ENCODE results near the gene ZNF418.
"Not testable (repeated sequence)": the region's sequence is repeated elsewhere in the genome, so short reads cannot be mapped to it uniquely, and the experiment has no call there.

ZNF418 gene

DNA sequence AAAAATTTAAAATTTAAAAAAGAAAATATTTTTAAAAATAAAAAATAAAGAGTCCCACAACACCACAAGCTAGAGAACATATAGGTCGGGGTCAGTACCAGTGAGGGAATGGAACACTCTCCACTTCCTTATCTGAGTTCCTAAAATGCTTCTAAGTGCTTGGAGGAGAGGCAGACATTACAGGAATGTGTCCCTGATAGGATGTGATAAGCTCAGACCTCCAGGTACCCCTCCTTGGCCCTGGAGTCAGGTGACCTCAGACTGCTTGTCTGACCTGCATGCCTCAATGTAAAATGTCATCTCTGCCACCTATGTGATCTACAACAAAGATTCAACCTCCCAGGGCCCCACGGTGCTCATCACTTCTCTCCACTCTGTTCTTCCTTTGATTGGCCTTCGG lies 49.2 kb downstream of the ZNF418 start:
- no peak overlapping the region for H3K4me2 ChIP-seq (ENCODE audit: low read depth, low read length)

DNA sequence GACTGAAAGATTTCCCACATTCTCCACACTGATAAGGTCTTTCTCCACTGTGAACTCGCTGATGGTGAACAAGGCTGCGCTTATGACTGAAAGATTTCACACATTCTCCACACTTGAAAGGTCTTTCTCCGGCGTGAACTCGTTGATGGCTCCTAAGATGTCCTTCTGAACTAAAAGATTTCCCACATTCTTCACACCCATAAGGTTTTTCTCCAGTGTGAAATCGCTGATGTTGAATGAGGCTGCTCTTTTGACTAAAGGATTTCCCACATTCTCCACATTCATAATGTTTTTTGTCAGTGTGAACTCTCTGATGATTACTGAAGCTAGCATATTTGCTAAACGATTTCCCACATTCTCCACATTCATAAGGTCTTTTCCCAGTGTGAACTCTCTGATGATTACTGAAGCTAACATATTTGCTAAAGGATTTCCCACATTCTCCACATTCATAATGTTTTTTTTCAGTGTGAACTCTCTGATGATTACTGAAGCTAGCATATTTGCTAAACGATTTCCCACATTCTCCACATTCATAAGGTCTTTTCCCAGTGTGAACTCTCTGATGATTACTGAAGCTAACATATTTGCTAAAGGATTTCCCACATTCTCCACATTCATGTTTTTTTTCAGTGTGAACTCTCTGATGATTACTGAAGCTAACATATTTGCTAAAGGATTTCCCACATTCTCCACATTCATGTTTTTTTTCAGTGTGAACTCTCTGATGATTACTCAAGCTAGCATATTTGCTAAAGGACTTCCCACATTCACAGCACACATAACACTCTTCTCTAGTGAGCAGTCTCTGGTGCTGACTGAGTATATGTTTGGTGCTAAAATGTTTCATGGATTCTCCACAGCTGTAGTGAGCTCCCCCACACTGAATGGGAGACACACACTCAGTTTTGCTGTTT lies 61.1 kb downstream of the ZNF418 start:
- not testable (repeated sequence) for H3F3A ChIP-seq (ENCODE audit: insufficient read depth, low read length); H3K79me2 ChIP-seq (ENCODE audit: low read length)

More for the DNA sequence above, 49.2 kb downstream of the ZNF418 start:
- TF ChIP-seq, protein P1, sequence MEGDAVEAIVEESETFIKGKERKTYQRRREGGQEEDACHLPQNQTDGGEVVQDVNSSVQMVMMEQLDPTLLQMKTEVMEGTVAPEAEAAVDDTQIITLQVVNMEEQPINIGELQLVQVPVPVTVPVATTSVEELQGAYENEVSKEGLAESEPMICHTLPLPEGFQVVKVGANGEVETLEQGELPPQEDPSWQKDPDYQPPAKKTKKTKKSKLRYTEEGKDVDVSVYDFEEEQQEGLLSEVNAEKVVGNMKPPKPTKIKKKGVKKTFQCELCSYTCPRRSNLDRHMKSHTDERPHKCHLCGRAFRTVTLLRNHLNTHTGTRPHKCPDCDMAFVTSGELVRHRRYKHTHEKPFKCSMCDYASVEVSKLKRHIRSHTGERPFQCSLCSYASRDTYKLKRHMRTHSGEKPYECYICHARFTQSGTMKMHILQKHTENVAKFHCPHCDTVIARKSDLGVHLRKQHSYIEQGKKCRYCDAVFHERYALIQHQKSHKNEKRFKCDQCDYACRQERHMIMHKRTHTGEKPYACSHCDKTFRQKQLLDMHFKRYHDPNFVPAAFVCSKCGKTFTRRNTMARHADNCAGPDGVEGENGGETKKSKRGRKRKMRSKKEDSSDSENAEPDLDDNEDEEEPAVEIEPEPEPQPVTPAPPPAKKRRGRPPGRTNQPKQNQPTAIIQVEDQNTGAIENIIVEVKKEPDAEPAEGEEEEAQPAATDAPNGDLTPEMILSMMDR (IDR thresholded peaks at IDR 0.05; ENCODE audit: low read length): no peak
- TF ChIP-seq EZH2phosphoT487 (IDR thresholded peaks at IDR 0.05; ENCODE audit: low read length) (no peak), EZH2 (optimal IDR thresholded peaks at IDR 0.05; ENCODE audit: low read depth, low read length) (no peak)
- no peaks in the 10 kb centered on the region for H3K79me2 ChIP-seq (ENCODE audit: low read length)
- no peaks in the 10 kb centered on the region for H3K9me3 ChIP-seq (replicated peaks; ENCODE audit: insufficient read depth, low read length)
- H3K9ac ChIP-seq (ENCODE audit: low read length): no peak overlapping the region
- no peak overlapping the region for H2AFZ ChIP-seq (ENCODE audit: low read length)
- no peak overlapping the region for H3K4me3 ChIP-seq (ENCODE audit: low read length)
- no peaks in the 10 kb centered on the region for H3K36me3 ChIP-seq (replicated peaks; ENCODE audit: insufficient read depth, low read length)
- H3K4me1 ChIP-seq (ENCODE audit: low read length): no peaks in the 10 kb centered on the region
- no peaks in the 10 kb centered on the region for H3K27me3 ChIP-seq (replicated peaks; ENCODE audit: insufficient read depth, low read length)
- H4K20me1 ChIP-seq (ENCODE audit: insufficient read depth, low read length): no peaks in the 10 kb centered on the region
- no peaks in the 10 kb centered on the region for H3F3A ChIP-seq (ENCODE audit: insufficient read depth, low read length)
- DNase-seq: no peak
- no peak overlapping the region for H3K27ac ChIP-seq (ENCODE audit: low read length)
- H3K9me2 ChIP-seq (replicated peaks; ENCODE audit: insufficient read depth, low read length): no peaks in the 10 kb centered on the region

DNA sequence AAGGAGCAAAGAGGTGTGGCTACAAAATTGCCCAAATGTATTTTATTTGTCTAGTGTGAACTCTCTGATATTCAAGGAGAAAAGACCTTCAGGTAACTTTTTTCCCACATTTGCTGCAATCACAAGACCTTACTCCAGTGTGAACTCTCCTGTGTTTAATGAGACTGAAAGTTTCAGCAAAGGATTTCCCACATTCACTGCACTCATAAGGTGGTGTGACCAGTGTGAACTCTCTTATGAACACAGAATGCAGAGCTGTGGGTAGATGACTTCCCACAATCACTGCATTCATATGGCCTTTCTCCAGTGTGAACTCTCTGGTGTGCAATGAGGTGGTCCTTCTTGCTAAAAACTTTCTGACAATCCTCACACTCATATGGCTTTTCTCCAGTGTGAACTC lies 62.8 kb downstream of the ZNF418 start:
- Histone ChIP-seq H4K20me1 (ENCODE audit: insufficient read depth, low read length) (no peaks in the 10 kb centered on the region), H3K9me3 (replicated peaks; ENCODE audit: insufficient read depth, low read length) (no peaks in the 10 kb centered on the region), H3K27me3 (replicated peaks; ENCODE audit: insufficient read depth, low read length) (no peaks in the 10 kb centered on the region), H3K9me2 (replicated peaks; ENCODE audit: insufficient read depth, low read length) (no peaks in the 10 kb centered on the region), H3F3A (ENCODE audit: insufficient read depth, low read length) (no peaks in the 10 kb centered on the region), H3K36me3 (replicated peaks; ENCODE audit: insufficient read depth, low read length) (no peaks in the 10 kb centered on the region), H3K4me1 (ENCODE audit: low read length) (no peaks in the 10 kb centered on the region), H3K27ac (ENCODE audit: low read length) (no peak overlapping the region), H3K4me3 (ENCODE audit: low read length) (no peak overlapping the region), H3K79me2 (ENCODE audit: low read length) (no peaks in the 10 kb centered on the region), H3K4me2 (ENCODE audit: low read depth, low read length) (no peak overlapping the region), H2AFZ (ENCODE audit: low read length) (no peak overlapping the region), H3K9ac (ENCODE audit: low read length) (no peak overlapping the region)
- no peak for DNase-seq
- TF ChIP-seq EZH2phosphoT487 (IDR thresholded peaks at IDR 0.05; ENCODE audit: low read length) (no peak), EZH2 (optimal IDR thresholded peaks at IDR 0.05; ENCODE audit: low read depth, low read length) (no peak)
- TF ChIP-seq, protein P1 (IDR thresholded peaks at IDR 0.05; ENCODE audit: low read length): no peak

More for the DNA sequence above, 61.1 kb downstream of the ZNF418 start:
- not testable (repeated sequence) for DNase-seq; H3K4me2 ChIP-seq (ENCODE audit: low read depth, low read length); H3K9ac ChIP-seq (ENCODE audit: low read length); H3K27ac ChIP-seq (ENCODE audit: low read length); H3K27me3 ChIP-seq (replicated peaks; ENCODE audit: insufficient read depth, low read length); H3K4me1 ChIP-seq (ENCODE audit: low read length); H3K9me3 ChIP-seq (replicated peaks; ENCODE audit: insufficient read depth, low read length); H3K9me2 ChIP-seq (replicated peaks; ENCODE audit: insufficient read depth, low read length); H3K4me3 ChIP-seq (ENCODE audit: low read length); H3K36me3 ChIP-seq (replicated peaks; ENCODE audit: insufficient read depth, low read length); H2AFZ ChIP-seq (ENCODE audit: low read length); H4K20me1 ChIP-seq (ENCODE audit: insufficient read depth, low read length)

Data from MM.1S (cell line).